NCI-H2081 (cell line): ENCODE results near the gene PCGF2.
A peak's percentile ranks its signal among the peaks of the same experiment; 100 is the strongest.

Experiments
- DNase-seq, 2 experiments: peaks; one replicate each; lab custom pipeline; 2025; lab: John Stamatoyannopoulos, UW

Gene PCGF2

GRCh38 chr17:38751144-38751807 is 3.1 kb upstream of the PCGF2 start:
- DNase-seq = peak; percentile 59 to 78

- DNase-seq = peak; percentile 25 to 57
These were observed 2.4 kb upstream of the PCGF2 start for GRCh38 chr17:38750312-38751121.

GRCh38 chr17:38750044-38750311 is 1.8 kb upstream of the PCGF2 start:
- DNase-seq = no peak

GRCh38 chr17:38749223-38750043 is 1.3 kb upstream of the PCGF2 start:
- peak; percentile 59 to 79 for DNase-seq

- peak in 1 of 2 experiments; percentile 66 for DNase-seq
These were observed 721 bp upstream of the PCGF2 start for GRCh38 chr17:38748892-38749222.

- DNase-seq = peak; percentile 47 to 51
These were observed 530 bp downstream of the PCGF2 start for GRCh38 chr17:38747463-38748148.

GRCh38 chr17:38746849-38747462 is 1.2 kb downstream of the PCGF2 start:
- no peak for DNase-seq

- no peak for DNase-seq
These were observed 1.9 kb downstream of the PCGF2 start for GRCh38 chr17:38746004-38746848.

- peak; percentile 73 to 88 for DNase-seq
These were observed 2.6 kb downstream of the PCGF2 start for GRCh38 chr17:38745545-38745944.

- peak; percentile 73 to 92 for DNase-seq
These were observed 4.5 kb downstream of the PCGF2 start for GRCh38 chr17:38743556-38744171.

- DNase-seq = peak; percentile 95 to 98
These were observed 5.5 kb downstream of the PCGF2 start for GRCh38 chr17:38742411-38743308.

- peak; percentile 71 to 85 for DNase-seq
These were observed 6.2 kb downstream of the PCGF2 start for GRCh38 chr17:38741921-38742410.

- no peak for DNase-seq
These were observed 6.7 kb downstream of the PCGF2 start for GRCh38 chr17:38741461-38741860.

GRCh38 chr17:38740806-38741205 is 7.3 kb downstream of the PCGF2 start:
- DNase-seq = no peak

GRCh38 chr17:38740044-38740443 is 8.1 kb downstream of the PCGF2 start:
- no peak for DNase-seq

GRCh38 chr17:38739305-38739704 is 8.8 kb downstream of the PCGF2 start:
- no peak for DNase-seq

- DNase-seq = no peak
These were observed 9.4 kb downstream of the PCGF2 start for GRCh38 chr17:38738686-38739085.

- no peak for DNase-seq
These were observed 10.0 kb downstream of the PCGF2 start for GRCh38 chr17:38738007-38738662.
